SU-DHL-6 (cell line): ENCODE results near the gene RAET1G.

ENCODE experiments used
- CTCF ChIP-seq: fragments of 200-600 bp; sonication (generic); IDR thresholded peaks from one replicate; pipeline ENCODE4 v1.5.1; 2017; ENCODE audit warnings: antibody characterized with exemption, mild to moderate bottlenecking, low read length, moderate library complexity; ENCODE audit not compliant: insufficient read depth, poor library complexity, severe bottlenecking
- EZH2phosphoT487 ChIP-seq: fragments of 200-600 bp; sonication (generic), shearing (Covaris generic); conservative IDR thresholded peaks from 2 replicates; pipeline ENCODE4 v1.6.1; 2018; ENCODE audit warnings: mild to moderate bottlenecking, antibody characterized with exemption, low read length, moderate library complexity, mixed read lengths

GRCh38 chr6:149963462-149964307 lies 40.8 kb upstream of the RAET1G start, which contains the start of gene ULBP1:
- TF ChIP-seq EZH2phosphoT487 (no peak), CTCF (no peak)
